ENCODE results near the gene PUM2.

PUM2 gene

DNA sequence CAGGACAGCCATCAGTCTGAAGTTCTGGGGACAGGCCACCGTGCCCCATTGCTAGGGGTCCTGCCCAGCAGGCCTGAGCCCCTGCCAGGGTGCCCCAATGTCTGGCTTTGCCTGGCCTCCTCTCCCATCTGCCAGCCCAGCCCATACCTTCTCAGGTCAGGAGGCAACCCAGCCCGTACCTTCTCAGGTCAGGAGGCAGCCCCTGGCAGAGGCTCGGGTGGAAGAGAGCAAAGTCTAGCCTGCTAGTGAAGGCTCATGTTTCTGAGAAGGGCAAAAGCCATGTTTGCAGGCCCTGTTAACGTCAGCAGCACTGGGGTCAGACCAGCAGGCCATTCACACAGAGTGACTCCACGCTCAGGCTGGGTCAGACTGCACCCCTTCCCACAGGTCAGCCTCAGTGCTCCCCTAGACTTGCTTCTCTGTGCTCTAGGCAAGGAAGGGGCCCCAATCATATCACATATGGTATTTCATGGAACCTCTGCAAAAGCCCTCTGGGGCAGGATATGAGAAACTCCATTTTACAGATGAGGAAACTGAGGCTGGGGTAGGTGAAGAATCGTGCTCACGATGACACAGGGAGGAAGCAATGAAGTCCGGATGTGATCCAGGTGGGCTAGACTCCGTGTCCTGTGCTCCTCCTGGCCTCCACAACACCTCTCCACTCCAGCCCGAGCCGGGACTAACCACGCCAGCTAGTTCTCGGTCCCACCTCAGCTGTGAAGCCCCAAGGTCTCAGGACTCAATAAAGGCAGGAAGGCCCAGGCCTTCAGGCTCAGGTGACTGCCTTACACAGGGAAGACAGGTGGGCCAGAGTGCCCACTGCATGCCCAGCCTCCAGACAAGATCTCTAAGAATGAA lies 135.2 kb downstream of the PUM2 start:
- no peak for DNase-seq (ENCODE audit: low spot score)

DNA sequence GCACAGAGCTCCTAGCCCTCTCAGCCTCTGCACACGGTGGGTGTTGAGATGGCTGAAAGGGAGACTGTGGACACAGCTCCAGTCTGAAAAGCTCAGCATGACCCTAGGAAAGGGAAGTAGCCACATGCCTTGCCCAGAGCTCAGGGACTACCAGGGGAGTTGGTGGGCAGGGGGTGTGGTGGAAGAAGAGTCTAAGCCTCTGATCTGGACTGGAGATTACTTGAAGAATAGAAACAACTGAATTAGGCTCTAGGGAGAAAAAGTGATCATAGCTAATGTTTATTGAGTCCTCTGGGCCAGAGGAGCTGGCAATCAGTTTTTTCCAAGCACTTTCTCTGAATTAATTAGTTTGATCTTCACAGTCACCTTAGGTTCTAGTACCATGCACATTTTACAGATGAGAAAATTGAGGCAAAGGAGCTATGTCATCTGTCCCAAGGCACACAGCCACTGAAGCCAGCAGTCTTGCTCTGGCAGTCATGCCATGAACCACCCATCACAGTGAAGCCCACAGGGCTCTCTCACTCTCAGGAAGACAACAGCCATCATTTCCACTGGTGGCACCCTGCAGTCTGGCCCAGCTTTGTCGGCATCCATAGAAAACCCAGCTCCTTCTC lies 136.0 kb downstream of the PUM2 start:
- DNase-seq (ENCODE audit: low spot score) = no peak

DNA sequence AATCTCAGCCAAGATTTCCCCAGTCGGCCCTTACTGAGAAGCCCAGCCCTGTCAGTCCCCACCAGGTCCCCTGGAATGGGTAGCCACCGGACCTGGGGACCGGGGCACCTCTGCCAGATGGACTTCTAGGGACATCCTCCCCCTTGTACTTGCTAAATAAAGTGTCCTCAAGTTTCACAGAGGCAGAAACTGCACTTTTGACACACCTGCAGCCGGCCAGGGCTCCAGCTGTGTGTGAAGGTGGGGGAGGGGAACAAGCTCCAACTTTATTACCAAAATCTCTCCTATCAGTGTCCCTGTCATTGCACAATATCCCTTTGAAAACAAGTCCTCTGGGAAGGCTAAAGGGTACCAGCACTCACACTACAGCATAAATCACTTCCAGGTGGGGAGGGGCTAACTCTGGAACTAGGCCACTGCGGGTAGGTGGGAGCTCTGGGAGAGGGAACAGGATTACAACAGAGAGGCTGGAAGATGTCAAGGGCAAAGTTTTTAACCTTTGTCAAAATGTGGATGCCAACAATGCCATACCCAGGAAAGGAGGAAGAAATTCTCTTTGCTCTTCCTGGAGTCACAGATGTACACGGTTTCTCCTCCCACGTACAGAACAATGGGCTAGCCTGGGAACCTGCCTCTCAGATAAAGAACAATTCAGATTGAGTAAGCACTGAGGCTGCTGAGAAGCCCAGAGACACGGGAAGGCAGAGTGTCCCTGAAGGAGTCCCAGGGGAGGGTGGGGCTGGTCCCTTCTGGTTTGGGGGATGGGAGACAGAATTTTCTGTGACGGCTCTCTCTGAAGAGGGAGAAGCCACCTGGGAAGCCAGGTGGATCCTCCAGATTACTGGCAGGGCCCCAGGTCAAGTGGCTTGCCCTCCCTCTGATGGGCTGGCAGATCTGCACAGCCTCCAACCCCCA lies 136.7 kb downstream of the PUM2 start:
- DNase-seq (ENCODE audit: low spot score) = no peak

DNA sequence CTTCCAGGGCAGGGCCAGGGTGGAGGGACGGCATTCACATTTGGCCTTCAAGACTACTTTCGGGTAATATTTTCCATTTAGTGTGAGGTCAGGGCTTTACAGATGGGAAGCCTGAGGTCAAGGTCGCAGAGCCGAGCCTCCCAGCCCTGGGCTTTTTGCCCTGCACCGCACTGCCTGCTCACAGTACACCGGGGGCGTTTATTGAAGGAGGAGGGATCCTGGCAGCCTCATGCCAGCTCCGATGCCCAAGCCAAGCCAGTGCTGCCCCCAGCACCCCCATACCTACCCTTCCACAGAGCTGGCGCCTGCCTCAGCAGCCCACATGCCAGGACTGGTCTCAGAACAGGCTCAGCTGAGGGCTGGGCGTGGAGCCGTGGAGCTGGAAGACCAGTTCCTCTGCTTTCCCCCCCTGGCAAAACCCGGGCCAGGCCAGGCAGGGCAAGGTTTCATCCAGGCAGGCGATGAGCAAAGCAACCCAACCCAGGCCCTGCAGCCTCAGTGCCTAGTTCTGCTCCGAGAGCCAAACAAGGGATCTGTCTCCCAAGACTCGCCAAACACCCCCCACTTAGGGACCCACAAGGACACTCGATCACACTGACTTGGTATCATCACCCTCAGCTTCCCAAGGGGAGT lies 137.7 kb downstream of the PUM2 start:
- no peak for DNase-seq (ENCODE audit: low spot score)

DNA sequence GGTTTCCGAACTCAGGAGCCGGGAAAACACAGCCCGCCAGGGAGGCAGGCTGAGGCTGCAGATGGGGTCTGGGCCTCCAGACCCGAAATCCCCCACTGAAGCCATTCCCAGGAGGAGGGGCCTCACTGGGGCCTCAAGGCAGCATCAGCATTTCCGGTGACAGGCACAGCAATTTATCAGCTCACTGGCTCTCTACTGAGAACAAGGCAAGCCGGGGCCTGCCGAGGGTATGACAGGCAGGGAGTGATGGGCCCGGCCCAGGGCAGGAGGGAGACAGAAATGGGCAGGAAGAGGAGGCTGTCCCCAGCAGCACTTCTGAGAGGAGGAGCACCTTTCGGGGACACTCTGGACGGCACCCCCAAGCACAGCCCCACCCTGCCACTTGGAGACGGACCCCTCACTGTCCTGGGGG lies 138.2 kb downstream of the PUM2 start:
- DNase-seq (ENCODE audit: low spot score) = no peak

DNA sequence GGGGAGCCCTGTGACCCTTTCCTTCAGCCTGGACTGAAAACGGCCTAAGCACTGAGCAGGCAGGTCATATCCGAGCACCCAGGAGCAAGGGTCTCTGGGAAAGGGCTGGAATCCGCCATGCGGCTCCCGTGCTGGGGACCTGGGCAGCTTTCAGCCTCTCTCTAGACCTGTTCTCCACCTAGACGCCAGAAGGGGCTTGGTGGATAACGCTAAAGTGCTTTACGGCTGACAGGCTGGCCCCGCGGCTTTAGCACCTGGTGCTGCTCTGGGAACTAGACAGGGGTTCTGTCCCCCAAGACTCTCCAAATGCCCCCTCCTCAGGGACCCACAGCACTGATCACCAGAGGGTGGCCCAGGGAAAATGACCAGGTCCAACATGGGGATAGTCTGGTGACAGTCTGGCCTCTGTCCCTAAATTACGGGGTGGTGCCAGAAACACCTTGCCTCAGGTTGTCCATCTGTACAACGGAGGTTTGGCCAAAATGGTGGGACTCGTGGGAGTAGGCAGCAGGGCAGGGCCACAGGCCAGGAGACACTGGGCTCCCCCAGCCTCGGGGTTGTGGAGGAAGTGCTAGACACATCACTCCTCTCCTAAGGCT lies 138.7 kb downstream of the PUM2 start:
- no peak for DNase-seq (ENCODE audit: low spot score)

DNA sequence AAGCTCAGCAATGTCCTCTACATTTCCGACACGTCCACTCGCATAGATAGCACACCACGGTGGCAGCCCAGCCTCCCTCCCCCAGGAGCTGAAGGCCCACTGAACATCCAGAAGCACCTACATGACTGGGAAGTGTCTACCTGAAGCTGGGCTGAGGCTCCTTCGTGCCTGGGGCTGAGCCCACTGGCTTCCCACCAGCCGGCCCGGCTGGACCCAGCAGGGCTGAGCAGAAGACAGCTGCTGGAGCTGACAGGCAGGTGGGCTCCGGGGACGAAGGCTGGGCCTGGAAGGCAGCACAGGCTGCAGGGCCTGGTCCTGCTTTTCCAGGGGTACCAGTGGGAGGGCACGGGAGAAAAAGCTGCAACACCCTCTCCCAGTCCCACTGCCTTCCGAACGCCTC lies 139.2 kb downstream of the PUM2 start:
- DNase-seq (ENCODE audit: low spot score) = no peak

DNA sequence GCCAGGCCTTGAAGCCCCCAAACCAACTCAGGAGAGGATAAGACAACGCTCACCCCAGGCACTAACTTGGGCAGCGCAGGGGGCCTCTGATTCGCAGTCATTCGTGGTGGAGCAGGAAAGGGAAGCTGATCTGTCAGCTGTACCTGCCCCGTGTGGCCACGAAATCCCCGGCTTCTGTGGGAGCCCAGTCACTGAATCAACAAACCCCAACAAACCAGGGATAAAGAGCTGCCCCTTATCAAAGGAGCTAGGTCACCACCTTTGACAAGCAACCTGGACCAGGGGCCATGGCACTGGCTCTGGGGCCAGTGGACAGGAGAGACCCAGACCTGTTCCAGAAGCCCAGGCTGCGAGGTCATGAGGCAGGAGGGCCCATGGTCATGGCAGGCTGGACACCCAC lies 140.2 kb downstream of the PUM2 start:
- no peak for DNase-seq (ENCODE audit: low spot score)

DNA sequence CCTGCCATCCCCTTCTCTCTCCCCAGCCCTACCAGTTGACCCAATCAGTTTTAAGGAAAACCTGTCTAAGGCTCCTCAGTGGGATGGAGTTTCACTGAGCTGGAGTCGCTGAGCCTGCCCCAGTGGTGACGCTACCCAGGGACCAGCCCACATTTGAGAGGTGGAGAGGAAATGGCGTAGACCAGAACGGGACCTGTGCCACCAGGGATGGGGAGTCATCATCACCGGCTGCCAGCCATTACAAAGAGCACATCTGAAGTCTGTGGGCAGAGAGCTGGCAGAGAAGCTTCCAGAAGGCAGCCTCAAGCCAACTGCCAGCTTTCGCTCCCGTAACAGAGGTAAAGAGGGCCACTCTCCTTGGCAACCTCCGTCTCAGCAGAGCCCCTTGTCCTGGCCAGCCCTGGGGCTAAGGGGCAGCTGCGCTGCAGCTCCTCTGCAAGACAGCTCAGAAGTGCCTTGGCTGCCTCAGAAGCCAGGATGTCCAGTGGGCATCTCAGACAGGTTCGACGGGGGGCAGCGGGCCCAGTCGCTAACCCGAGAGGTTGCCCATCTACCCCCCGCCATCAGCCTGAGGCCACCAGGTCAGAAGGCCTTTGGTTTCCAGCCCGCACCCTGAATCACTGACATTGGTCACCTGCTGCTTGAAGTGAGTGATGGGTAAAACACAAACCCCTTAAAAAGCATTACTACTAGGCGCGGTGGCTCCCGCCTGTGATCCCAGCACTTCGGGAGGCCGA lies 141.1 kb downstream of the PUM2 start:
- no peak for DNase-seq (ENCODE audit: low spot score)

DNA sequence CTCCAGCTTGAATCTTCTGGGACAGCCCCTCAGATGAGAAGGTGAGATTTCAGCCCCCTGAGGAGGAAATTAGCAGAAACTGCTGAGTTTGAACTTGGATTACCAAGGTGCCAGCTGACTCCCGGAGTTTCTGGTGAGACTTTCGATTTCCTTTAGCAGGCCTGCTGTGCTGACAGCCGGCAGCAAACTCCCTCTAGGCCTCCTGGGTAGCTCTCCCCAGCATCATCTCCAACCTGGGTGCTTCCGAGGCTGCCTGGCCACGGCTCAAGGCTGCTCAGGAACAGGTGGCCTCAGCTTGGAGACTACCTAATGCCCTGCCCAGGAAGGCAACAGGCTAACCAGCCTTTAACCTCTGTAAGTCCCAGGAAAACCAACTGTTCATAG lies 142.2 kb downstream of the PUM2 start:
- no peak for DNase-seq (ENCODE audit: low spot score)

DNA sequence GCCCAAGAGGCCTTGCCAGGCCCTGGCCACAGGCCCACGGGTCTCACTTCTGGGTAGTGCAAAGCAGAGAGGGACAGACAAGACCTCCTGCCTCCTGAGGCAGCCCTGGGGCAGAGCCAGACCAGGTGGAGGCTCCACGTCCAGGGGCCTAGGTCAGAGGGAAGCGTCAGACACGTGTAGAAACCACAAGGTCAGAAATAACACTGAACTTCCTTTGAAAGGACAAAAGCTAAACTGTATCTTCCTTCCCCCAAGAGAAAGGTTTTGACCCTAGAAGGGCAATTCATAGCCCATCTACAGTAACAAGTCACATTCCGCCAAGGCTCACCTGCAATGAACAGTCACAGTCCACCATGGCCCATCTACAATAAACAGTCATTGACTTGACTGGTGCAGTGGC lies 143.6 kb downstream of the PUM2 start:
- DNase-seq (ENCODE audit: low spot score) = no peak

DNA sequence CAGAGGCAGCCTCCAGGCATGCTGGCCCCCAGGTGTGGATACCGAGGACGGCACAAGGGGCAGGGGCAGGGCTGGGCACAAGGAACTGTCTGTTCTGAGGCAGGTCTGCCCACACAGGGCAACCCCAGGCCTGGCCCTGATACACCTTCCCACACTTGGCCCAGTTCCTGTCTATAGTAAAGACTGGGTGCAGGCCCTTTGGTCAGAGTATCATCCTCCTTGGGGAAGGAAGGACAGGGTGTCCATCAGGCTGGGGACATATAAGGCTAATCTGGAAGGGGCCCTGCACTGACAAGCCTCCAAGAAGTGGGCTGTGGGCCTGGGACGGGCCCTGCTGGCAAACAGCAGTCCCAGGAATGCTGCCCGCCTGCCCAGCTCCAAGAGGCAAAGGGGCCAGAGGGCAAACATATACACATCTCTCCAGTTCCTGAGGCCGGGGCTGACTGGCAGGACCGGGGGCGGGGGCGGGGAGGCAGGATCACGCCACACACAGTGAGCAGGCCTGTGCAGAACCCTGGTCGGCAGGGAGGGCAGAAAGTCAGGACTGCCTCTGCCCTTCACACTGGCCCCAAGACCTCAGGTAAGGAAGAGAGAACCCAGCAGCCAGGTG lies 144.6 kb downstream of the PUM2 start:
- DNase-seq (ENCODE audit: low spot score) = no peak

DNA sequence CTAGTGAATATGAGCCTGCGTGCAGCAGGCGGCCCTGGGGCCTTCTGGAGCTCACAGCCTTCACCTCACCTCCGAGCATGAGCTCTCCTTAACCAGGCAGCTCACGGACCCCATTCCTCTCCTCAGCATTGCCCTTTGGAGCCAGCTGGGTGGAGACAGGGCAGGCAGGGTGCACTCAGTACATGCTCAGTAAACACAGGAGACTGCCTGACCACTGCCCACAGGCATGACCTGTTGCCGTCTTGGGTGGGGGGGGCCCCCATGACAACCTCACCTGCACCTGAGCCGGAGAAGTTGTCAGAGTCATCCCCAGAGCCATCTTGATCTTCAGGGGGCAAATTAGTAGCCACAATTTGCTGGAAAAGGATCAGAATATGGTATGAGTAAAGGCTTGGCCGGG lies 145.6 kb downstream of the PUM2 start:
- no peak for DNase-seq (ENCODE audit: low spot score)

DNA sequence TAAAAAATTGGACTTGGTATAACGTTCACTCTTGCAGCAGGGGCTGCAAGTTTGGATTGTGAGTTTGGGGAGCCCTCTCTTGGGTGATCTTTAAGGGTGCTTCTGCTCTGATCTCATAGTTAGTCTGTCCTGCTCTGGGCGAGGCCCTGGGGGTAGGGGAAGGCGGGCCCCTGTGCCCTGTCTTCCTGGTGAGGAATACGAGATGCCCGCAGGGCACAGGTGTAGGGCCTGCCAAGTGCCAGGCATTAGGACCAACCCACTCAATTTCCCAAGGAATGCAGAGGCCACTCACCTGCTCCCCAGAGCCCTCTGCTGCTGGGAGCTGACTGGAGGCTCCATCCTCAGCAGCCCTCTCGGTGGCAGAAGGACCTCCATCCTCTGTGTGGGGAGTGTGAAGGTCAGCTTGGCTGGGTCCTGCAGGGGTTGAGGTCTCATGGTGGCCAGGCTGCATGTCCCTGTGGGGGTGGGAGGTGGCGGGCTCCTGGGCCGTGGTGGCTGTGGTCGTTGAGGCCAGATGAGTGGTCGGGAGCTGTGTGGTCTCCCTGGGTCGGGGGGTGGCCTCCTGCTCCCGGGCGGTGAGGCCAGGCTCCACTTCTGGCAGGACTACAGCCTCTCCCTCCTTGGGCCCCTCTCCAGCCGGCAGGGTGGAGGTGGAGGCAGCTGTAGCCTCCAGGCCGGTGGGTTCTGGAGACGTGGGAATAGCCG lies 147.0 kb downstream of the PUM2 start:
- no peak for DNase-seq (ENCODE audit: low spot score)

DNA sequence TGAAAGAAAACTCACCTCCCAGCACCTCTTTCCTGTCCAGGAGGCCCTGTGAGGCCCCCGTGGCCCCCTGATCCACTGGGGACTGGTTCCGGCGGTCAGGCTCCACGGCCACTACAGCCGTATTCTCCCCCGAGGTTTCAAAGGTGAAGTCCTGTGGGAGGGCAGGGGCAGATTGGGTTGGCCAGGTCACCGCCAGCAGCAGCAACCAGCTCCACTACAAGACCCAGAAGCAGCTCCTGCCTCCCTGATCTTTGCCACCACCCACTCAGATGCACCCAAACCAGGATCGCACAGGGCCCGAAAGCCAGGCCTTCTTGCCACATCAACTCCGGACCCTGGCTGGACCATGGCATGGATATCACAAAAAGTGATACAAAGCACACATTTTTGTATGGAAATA lies 147.6 kb downstream of the PUM2 start:
- DNase-seq (ENCODE audit: low spot score) = no peak

DNA sequence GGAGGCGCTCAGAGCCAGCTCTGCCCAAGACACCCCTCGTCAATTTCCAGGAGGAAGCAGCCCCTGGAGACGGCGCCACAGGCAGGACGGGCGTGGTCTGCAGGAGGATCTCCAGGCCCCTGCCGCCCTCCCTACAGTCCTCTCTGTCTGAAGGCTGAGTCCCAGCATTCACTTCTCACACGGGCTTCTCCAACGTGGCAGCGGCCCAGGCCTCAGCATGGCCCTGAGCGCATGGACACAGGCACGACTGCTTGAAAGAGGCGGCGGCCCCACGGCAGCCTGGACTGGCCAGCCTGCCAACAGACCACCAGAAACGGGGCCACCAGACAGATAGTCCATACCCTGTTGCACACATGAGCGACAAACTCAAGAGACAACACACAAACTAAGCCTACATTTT lies 149.0 kb downstream of the PUM2 start:
- no peak for DNase-seq (ENCODE audit: low spot score)

DNA sequence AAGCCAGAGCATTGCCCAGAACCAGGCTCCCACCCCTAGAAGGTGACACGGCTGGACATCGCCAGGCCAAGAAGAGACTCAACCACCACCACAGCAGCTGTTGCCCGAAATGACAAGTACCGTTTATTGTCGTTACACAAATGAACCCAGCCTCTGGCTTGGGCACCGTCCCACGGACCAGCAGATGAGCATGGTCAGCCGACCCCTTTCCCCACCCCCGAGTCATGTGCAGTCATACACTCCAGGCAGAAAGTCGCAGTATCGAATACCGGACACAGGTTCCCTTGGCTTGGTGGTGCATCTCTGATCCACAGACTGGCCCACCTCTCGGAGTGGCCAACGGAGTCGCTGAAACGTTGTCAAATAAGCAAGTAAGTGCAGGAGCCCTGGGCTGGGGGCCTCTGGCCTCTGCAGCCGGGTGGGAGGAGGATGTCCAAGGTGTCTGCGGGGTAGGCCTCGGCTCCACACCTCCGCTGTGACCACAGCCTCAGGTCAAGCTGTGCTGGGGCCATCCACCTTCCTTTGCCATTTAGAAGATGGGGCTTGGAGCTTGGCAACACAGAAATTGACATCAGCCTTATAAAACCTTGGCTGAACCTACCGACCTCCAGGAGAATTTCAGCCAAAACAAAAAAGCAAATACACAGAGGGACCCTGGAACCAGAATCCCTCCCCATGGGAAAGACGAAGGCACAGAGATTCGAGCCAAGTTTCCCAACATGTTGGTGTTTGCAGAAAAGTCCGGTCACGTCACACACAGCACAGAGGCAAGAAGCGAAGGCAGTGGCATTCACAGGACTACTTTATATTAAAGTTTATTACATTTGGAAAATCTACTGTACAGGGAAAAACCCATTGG lies 149.7 kb downstream of the PUM2 start:
- no peak for DNase-seq (ENCODE audit: low spot score)

DNA sequence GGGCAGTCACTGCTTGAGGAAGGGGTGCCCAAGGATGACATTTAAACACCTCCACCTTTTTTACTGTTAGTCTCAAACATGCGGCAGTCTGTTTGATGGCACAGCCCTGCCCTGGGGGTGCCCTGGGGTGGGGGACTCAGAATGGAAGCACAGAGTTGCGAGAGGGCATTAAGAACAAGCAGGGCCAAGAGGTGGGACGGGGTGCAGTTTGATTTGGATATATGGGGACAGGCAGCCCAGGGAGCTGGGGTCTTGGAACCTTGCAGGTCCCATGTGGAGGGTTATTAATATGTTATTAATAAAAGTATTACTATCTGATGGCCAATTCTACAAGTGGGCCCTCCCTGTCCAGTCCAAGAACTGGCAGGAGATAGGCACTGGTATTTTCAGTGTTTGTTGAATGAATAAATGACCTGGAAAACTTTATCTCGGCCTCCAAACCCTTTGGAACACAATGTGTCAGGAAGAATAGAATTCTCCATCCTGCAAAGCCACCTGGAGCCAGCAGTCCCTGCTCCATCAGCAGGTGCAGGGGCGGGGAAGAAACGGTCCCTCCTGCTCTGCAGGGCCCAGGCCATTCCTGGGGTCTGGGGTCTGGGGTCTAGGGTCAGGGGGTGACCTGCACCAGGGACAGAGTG lies 150.9 kb downstream of the PUM2 start:
- no peak for DNase-seq (ENCODE audit: low spot score)

Measured in ecto neural progenitor cell (in vitro differentiated cells).